Keratinocyte (primary cell): ENCODE data around the gene FAM184B.

ENCODE experiments used
- CTCF ChIP-seq, 3 experiments: IDR thresholded peaks in 1 of 3; conservative IDR thresholded peaks in 1 of 3; optimal IDR thresholded peaks in 1 of 3; 2 replicates in 2 of 3; 3 replicates in 1 of 3; pipeline versions ENCODE3 to v1.5.1; 2011; ENCODE audit warnings: low read length in 3 of 3, mild to moderate bottlenecking in 3 of 3, moderate library complexity in 2 of 3, control low read depth in 1 of 3, inconsistent platforms in 1 of 3; ENCODE audit not compliant: insufficient read depth in 2 of 3; ENCODE audit errors: extremely low read depth in 1 of 3
- EZH2 ChIP-seq: IDR thresholded peaks from one replicate; pipeline ENCODE4 v1.6.1; 2012; ENCODE audit warnings: inconsistent platforms, mild to moderate bottlenecking, low read length, moderate library complexity

GRCh38 chr4:17605236-17605635, 176.2 kb downstream of the FAM184B start:
- TF ChIP-seq CTCF (optimal IDR thresholded peaks at IDR 0.05 in 1 of 3, IDR thresholded peaks at IDR 0.05 in 1 of 3, conservative IDR thresholded peaks at IDR 0.05 in 1 of 3; ENCODE audit: extremely low read depth in 1 of 3, insufficient read depth in 2 of 3, low read length in 3 of 3) = no peak
- no peak for TF ChIP-seq EZH2
